ENCODE results near the gene CISD1. TPM values are rescaled to one million over a fixed set of nuclear protein-coding genes. Genes with fewer than 3 reads are reported as not detected.
A peak's percentile ranks its signal among the peaks of the same experiment; 100 is the strongest.

CISD1 gene
- total and polyA plus RNA-seq, 2 donors (not counting 3 experiments of a cell fraction or from before 2014, with no cell fraction given), result 25.5 to 53.0 TPM

DNA sequence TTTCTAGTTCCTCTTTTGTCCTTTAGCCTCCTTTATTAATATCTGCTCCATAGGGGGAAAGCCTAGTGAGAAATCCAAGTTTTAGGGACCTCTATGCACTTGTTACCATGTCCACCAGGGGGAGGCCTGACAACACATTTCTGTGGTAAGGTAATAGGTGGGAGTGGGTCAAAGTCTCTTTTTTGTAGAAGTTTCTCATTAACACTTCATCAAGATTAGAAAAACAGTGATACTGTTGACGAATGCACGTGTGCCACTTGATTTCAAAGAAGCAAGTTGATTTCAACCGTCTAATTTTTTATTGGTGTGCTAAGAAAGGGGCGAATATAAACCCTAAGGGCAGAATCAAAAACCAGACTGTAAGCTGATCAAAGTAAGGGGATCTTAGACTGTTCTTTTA is 30.6 kb downstream of the CISD1 start:
- peak; percentile 59 for DNase-seq (ENCODE audit: low read depth, low spot score)
- Histone ChIP-seq H3K79me2 (ENCODE audit: control insufficient read depth, insufficient read depth, low read length) (no peaks in the 10 kb centered on the region), H3K9me1 (replicated peaks; ENCODE audit: control insufficient read depth, extremely low read depth, insufficient read depth, low read length) (no peaks in the 10 kb centered on the region), H3K4me1 (ENCODE audit: control insufficient read depth, extremely low read depth, insufficient read depth, low read length) (no peaks in the 10 kb centered on the region), H3K4me3 (replicated peaks in 1 of 3; ENCODE audit: insufficient read depth in 1 of 3, low read depth in 1 of 3, low read length in 3 of 3) (no peak overlapping the region), H3K9ac (replicated peaks; ENCODE audit: extremely low read depth, insufficient read depth, low read length) (no peak overlapping the region), H3K36me3 (ENCODE audit: control insufficient read depth in 2 of 2, extremely low read depth in 1 of 2, insufficient read depth in 2 of 2, low read length in 2 of 2) (no peaks in the 10 kb centered on the region), H3K27ac (ENCODE audit: insufficient read depth, low read depth, low read length) (no peak overlapping the region), H3K4me2 (ENCODE audit: insufficient read depth, low read length) (no peak overlapping the region), H3K9me3 (replicated peaks; ENCODE audit: control insufficient read depth, insufficient read depth, low read length) (no peaks in the 10 kb centered on the region), H2AFZ (ENCODE audit: low read depth, low read length) (no peak overlapping the region), H3K27me3 (ENCODE audit: control insufficient read depth in 2 of 2, insufficient read depth in 2 of 2, low read length in 2 of 2) (peaks cover 4 to 9% of the 10 kb centered on the region in 2 experiments), H4K20me1 (replicated peaks; ENCODE audit: control insufficient read depth, extremely low read depth, insufficient read depth, low read length) (no peaks in the 10 kb centered on the region)
- dilution Hi-C loops (cut with MboI; ENCODE audit: extremely low pct_ligation_motif_present, low sequenced_read_pairs) (no loop called here), intact Hi-C loops (cut with micrococcal nuclease) (loop anchor here (1.0 to 2.0 kb wide), 2 partner anchors 86 to 93 kb away; partner anchors contain the start of gene TFAM)
- POLR2A ChIA-PET, result no interaction called here
- CTCF ChIA-PET, result interaction anchor here (0.6 to 4.0 kb wide), 19 partner anchors 8 to 342 kb away, joined by 3 to 40 read pairs (median 3); partner anchors contain the start of genes TFAM and UBE2D1
- TF ChIP-seq GATA2 (IDR thresholded peaks at IDR 0.05; ENCODE audit: insufficient read depth, insufficient read length, low read depth, low read length), result no peak
- TF ChIP-seq JUN (IDR thresholded peaks at IDR 0.05; ENCODE audit: borderline replicate concordance, insufficient read depth, insufficient read length, low read depth), result no peak
- TF ChIP-seq POLR2A (IDR thresholded peaks at IDR 0.05; ENCODE audit: low read depth, low read length), result no peak
- no peak for TF ChIP-seq FOS (IDR thresholded peaks at IDR 0.05; ENCODE audit: borderline replicate concordance, insufficient read depth, low read length)
- no peak for TF ChIP-seq POLR2AphosphoS5 (IDR thresholded peaks at IDR 0.05; ENCODE audit: insufficient read depth, low read depth, low read length)
- no peak for TF ChIP-seq MYC (IDR thresholded peaks at IDR 0.05; ENCODE audit: low read depth, low read length)
- TF ChIP-seq EZH2 (IDR thresholded peaks at IDR 0.05; ENCODE audit: borderline replicate concordance, low read depth, low read length, severe bottlenecking), result no peak
- TF ChIP-seq, protein P1, sequence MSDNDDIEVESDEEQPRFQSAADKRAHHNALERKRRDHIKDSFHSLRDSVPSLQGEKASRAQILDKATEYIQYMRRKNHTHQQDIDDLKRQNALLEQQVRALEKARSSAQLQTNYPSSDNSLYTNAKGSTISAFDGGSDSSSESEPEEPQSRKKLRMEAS (IDR thresholded peaks at IDR 0.05; ENCODE audit: insufficient read depth, insufficient read length), result no peak
- TF ChIP-seq, protein P2, sequence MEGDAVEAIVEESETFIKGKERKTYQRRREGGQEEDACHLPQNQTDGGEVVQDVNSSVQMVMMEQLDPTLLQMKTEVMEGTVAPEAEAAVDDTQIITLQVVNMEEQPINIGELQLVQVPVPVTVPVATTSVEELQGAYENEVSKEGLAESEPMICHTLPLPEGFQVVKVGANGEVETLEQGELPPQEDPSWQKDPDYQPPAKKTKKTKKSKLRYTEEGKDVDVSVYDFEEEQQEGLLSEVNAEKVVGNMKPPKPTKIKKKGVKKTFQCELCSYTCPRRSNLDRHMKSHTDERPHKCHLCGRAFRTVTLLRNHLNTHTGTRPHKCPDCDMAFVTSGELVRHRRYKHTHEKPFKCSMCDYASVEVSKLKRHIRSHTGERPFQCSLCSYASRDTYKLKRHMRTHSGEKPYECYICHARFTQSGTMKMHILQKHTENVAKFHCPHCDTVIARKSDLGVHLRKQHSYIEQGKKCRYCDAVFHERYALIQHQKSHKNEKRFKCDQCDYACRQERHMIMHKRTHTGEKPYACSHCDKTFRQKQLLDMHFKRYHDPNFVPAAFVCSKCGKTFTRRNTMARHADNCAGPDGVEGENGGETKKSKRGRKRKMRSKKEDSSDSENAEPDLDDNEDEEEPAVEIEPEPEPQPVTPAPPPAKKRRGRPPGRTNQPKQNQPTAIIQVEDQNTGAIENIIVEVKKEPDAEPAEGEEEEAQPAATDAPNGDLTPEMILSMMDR (IDR thresholded peaks at IDR 0.05; ENCODE audit: extremely low read depth in 1 of 2, insufficient read depth in 1 of 2, low read depth in 1 of 2, low read length in 2 of 2), result peak; percentile 66 to 75
- FAIRE-seq, result peak; percentile 71
- BruUV-seq (replicated peaks), result no TSS peak
